G401 (cell line): ENCODE measurements around the gene MAGEA8. TPM values are rescaled to one million over a fixed set of nuclear protein-coding genes. Genes with fewer than 3 reads are reported as not detected.
"Not testable (repeated sequence)": the region's sequence is repeated elsewhere in the genome, so short reads cannot be mapped to it uniquely, and the experiment has no call there.

Source experiments
- DNase-seq: peaks from one replicate; pipeline ENCODE4 v3.0.0-alpha.2; 2015; ENCODE audit warnings: low spot score
- in situ Hi-C: cut with HindIII; loops from 2 replicates; pipeline ENCODE4 v1.10.0; 2016; ENCODE audit warnings: low sequenced_read_pairs, mixed read lengths
- total RNA-seq: library from RNA; depleted of rRNA; stranded (reverse); fragments of >200 nt; shearing (Covaris generic); gene quantifications from 2 replicates; pipeline ENCODE4 v1.2.3, GENCODE V29; 2014; rRNA removed

Gene MAGEA8
- total RNA-seq: not detected in 2 replicates

GRCh38 chrX:149881081-149881711, at the start of gene MAGEA8:
Gene MAGEA8 (plus strand): TSS chrX:149881183. CDS start chrX:149884273, 3,090 bp downstream.
- in situ Hi-C loops: no loop called here
- DNase-seq: no peak

GRCh38 chrX:149831473-149831872, 49.5 kb upstream of the MAGEA8 start:
- DNase-seq: no peak
- in situ Hi-C loops: no loop called here

GRCh38 chrX:149836728-149837127, 44.3 kb upstream of the MAGEA8 start:
- DNase-seq, in situ Hi-C loops: not testable (repeated sequence)

GRCh38 chrX:149837167-149837566, 43.8 kb upstream of the MAGEA8 start:
- DNase-seq: no peak
- in situ Hi-C loops: no loop called here

GRCh38 chrX:149837639-149838038, 43.3 kb upstream of the MAGEA8 start:
- in situ Hi-C loops: no loop called here
- no peak for DNase-seq

GRCh38 chrX:149841929-149842328, 39.1 kb upstream of the MAGEA8 start:
- in situ Hi-C loops: no loop called here
- DNase-seq: no peak

GRCh38 chrX:149845385-149845784, 35.6 kb upstream of the MAGEA8 start:
- in situ Hi-C loops: no loop called here
- no peak for DNase-seq

GRCh38 chrX:149846789-149847188, 34.2 kb upstream of the MAGEA8 start:
- DNase-seq: no peak
- in situ Hi-C loops: no loop called here

GRCh38 chrX:149848855-149849254, 32.1 kb upstream of the MAGEA8 start:
- DNase-seq: no peak
- in situ Hi-C loops: no loop called here

GRCh38 chrX:149849787-149850186, 31.2 kb upstream of the MAGEA8 start:
- DNase-seq: no peak
- in situ Hi-C loops: no loop called here

- DNase-seq: no peak
- in situ Hi-C loops: no loop called here
Observed at GRCh38 chrX:149851864-149852263, 29.1 kb upstream of the MAGEA8 start.

- no peak for DNase-seq
- in situ Hi-C loops: no loop called here
Observed at GRCh38 chrX:149853925-149854324, 27.1 kb upstream of the MAGEA8 start.

GRCh38 chrX:149858592-149858991, 22.4 kb upstream of the MAGEA8 start:
- in situ Hi-C loops: no loop called here

GRCh38 chrX:149860445-149860844, 20.5 kb upstream of the MAGEA8 start:
- in situ Hi-C loops: no loop called here
- DNase-seq: no peak

More at GRCh38 chrX:149858592-149858991, 22.4 kb upstream of the MAGEA8 start:
- no peak for DNase-seq

GRCh38 chrX:149865390-149865789, 15.6 kb upstream of the MAGEA8 start:
- DNase-seq: no peak
- in situ Hi-C loops: no loop called here

GRCh38 chrX:149867488-149867887, 13.5 kb upstream of the MAGEA8 start:
- in situ Hi-C loops: no loop called here
- DNase-seq: no peak

GRCh38 chrX:149870840-149871239, 10.1 kb upstream of the MAGEA8 start:
- no peak for DNase-seq
- in situ Hi-C loops: no loop called here

- no peak for DNase-seq
- in situ Hi-C loops: no loop called here
Observed at GRCh38 chrX:149871433-149871832, 9.6 kb upstream of the MAGEA8 start.

- DNase-seq: no peak
- in situ Hi-C loops: no loop called here
Observed at GRCh38 chrX:149871940-149872339, 9.0 kb upstream of the MAGEA8 start.

GRCh38 chrX:149877157-149877556, 3.8 kb upstream of the MAGEA8 start:
- in situ Hi-C loops: no loop called here

GRCh38 chrX:149877636-149878035, 3.3 kb upstream of the MAGEA8 start:
- no peak for DNase-seq
- in situ Hi-C loops: no loop called here

More at GRCh38 chrX:149877157-149877556, 3.8 kb upstream of the MAGEA8 start:
- DNase-seq: no peak
